Stimulated activated memory B cell treated with anti-CD40 and anti-IgM and Interleukin-4, amounts not matched to agents 10 μg/mL and 1 μg/mL and 100 μg/mL, for 72 hours (primary cell): ENCODE measurements around the gene CLCN6.
A peak's percentile ranks its signal among the peaks of the same experiment; 100 is the strongest.

Source experiments
- ATAC-seq: fragments of 150-1000 bp; cut with Tn5 transposase; 2 replicates; pipeline ENCODE4 v1.10.0; 2021
- H3K27ac Mint-ChIP-seq: one replicate; pipeline ENCODE4 v1.8.0; 2022; ENCODE audit warnings: mild to moderate bottlenecking, mixed read lengths
- H3K27me3 Mint-ChIP-seq: one replicate; pipeline ENCODE4 v1.8.0; 2022; ENCODE audit warnings: mixed read lengths
- H3K36me3 Mint-ChIP-seq: one replicate; pipeline ENCODE4 v1.8.0; 2022; ENCODE audit warnings: mixed read lengths
- H3K4me1 Mint-ChIP-seq: one replicate; pipeline ENCODE4 v1.8.0; 2022; ENCODE audit warnings: mixed read lengths
- H3K4me3 Mint-ChIP-seq: one replicate; pipeline ENCODE4 v1.8.0; 2022; ENCODE audit warnings: mild to moderate bottlenecking, moderate library complexity, mixed read lengths
- H3K9me3 Mint-ChIP-seq: one replicate; pipeline ENCODE4 v1.8.0; 2022; ENCODE audit warnings: mixed read lengths

The CLCN6 gene

DNA sequence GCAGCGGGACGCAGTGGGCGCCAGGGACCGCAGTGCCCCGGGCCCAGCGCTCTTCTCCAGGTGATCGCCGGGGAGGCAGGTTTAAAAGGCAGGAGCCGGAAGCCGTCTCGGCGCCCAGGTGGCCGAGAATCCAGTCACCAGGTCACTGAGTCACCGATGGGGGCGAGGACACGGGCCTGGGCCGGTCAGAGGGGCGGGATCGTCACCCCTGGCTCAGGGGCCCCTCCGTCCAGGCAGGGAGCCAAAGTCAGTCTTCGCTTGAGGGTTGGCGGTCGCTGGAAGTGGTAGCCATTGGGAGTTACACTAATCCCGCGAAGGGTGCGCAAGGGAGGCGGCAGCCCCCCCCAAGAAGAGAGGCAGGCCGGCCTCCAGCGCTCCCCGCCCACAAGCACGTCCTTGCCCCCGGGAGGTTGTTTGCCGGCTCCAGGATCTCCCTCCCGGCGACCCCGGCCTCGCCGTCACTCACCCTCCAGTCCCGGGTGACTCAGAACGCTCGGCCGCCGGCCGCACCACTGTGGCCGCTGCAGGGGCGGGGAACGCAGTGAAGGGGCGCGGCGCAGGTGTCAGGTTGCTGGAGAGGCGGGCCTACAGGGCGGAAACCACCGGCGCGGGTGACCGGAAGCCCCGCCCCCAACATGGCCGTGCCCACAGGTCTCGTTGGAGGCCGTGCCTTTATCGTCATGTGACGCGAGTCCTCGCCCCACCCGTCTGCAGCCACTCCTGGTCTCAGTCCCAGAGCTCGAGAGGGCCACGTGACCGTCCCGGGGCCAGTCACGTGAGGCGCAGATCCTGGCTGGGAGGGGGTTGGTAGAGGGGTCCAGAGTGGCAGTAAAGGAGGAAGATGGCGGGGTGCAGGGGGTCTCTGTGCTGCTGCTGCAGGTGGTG lies at the start of gene CLCN6, which contains the start of gene MTHFR:
TSS of gene CLCN6 (plus strand) at position 770 of the 885 bp plus-strand sequence. CDS start at position 842, 72 bp downstream.
TSS of gene MTHFR (minus strand) at position 543 of the 885 bp plus-strand sequence. CDS start 2,848 bp downstream, outside the sequence.
- Mint-ChIP-seq H3K27me3 (no peaks in the 10 kb centered on the region), H3K4me1 (peaks cover 66% of the 10 kb centered on the region)
- ATAC-seq = peak; percentile 94

GRCh38 chr1:11757047-11757446 lies 48.9 kb upstream of the CLCN6 start:
- Mint-ChIP-seq H3K36me3 (no peaks in the 10 kb centered on the region), H3K4me1 (no peaks in the 10 kb centered on the region), H3K27ac (no peak overlapping the region), H3K27me3 (peaks cover 52% of the 10 kb centered on the region), H3K4me3 (no peak overlapping the region), H3K9me3 (no peaks in the 10 kb centered on the region)
- no peak for ATAC-seq

More for the DNA sequence above, at the start of gene CLCN6, which contains the start of gene MTHFR:
- Mint-ChIP-seq H3K36me3 (peaks cover 57% of the 10 kb centered on the region), H3K4me3 (peak within 1 kb of the TSS; percentile 87), H3K27ac (peak within 1 kb of the TSS; percentile 92), H3K9me3 (no peaks in the 10 kb centered on the region)

DNA sequence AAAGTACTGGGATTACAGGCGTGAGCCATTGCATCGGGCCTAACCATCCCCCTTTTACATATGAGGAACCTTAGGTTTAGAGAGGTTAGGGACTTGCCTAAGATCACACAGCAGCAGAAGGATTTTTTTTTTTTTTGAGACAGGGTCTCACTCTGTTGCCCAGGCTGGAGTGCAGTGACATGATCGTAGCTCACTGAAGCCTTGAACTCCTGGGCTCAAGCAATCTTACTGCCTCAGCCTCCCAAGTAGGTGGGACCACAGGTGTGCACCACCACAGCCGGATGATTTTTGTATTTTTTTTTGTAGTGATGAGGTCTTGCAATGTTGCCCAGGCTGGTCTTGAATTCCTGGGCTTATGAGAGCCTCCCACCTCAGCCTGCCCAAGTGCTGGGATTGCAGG lies 46.2 kb upstream of the CLCN6 start:
- ATAC-seq = no peak
- Mint-ChIP-seq H3K4me3 (no peak overlapping the region), H3K36me3 (no peaks in the 10 kb centered on the region), H3K4me1 (no peaks in the 10 kb centered on the region), H3K9me3 (no peaks in the 10 kb centered on the region), H3K27ac (no peak overlapping the region), H3K27me3 (peaks cover 75% of the 10 kb centered on the region)

DNA sequence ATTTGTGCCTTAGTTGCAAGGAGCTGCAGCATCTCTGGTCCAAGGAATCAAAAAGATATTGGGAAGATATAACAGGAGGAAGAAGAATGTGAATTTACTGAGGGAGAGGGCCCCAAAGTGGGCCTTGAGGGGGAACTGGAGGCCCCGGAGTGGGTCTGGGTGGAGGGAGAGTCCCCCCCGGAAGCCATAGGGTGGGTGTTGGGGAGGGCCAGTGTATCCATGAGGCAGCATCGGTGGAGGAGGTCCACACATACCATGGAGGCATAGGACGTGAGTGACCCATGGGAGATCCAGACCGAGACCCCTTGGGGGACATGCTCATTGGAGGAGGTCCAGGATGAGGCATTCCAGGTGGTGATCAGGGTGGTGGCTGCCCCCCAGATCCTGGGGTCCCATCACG lies 44.7 kb upstream of the CLCN6 start:
- peaks cover 76% of the 10 kb centered on the region for H3K27me3 Mint-ChIP-seq
- H3K4me1 Mint-ChIP-seq = no peaks in the 10 kb centered on the region
- H3K9me3 Mint-ChIP-seq = no peaks in the 10 kb centered on the region
- H3K36me3 Mint-ChIP-seq = no peaks in the 10 kb centered on the region
- H3K27ac Mint-ChIP-seq = no peak overlapping the region
- ATAC-seq = no peak
- H3K4me3 Mint-ChIP-seq = no peak overlapping the region

DNA sequence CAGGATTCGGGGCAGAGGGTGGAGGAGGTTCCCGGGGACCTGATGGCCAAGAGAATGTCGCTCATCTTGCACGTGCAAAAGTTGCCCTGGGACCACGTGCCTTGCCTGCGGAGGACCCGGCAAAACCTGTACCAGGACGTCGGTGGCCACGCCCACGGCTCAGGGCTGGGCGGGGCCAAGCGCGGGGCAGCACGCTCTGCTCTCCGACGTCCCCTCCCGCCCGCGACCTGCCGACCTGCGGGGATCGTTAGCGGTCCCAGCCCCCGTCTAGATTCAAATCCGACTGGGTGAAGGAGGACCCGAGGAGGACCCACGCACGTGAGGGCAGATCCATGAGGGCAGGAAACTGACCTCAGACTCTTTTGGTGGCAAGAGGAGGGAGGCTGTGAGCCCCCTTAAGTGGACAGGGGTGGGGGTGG lies 44.0 kb upstream of the CLCN6 start, which contains the start of gene C1orf167:
TSS of gene C1orf167 (plus strand) at position 206 of the 419 bp plus-strand sequence. CDS start 2,208 bp downstream, outside the sequence.
- peaks cover 69% of the 10 kb centered on the region for H3K27me3 Mint-ChIP-seq
- H3K4me1 Mint-ChIP-seq = no peaks in the 10 kb centered on the region
- no peak within 1 kb of the TSS for H3K27ac Mint-ChIP-seq
- no peak for ATAC-seq
- H3K4me3 Mint-ChIP-seq = no peak within 1 kb of the TSS
- no peaks in the 10 kb centered on the region for H3K36me3 Mint-ChIP-seq
- H3K9me3 Mint-ChIP-seq = no peaks in the 10 kb centered on the region

DNA sequence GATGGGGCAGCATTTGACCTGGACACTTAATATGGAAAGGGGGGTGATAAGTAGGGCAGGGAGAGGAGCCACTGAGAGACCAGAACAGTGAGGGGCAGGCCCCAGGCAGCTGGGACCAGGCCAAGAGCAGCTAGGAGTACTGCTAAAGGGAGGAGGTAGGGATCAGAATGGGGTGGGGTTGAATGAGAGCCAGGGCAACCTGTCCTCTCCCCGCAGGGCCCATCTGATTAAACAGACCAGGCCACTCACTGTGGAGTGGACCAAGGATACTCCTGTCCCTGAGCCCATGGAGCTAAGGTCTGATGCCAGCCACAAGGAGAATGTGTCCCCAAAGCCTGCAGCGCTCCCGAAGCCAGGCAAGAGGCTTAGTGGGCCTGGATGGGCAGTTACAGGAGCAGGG lies 41.9 kb upstream of the CLCN6 start:
- ATAC-seq = no peak
- Mint-ChIP-seq H3K9me3 (no peaks in the 10 kb centered on the region), H3K27ac (no peak overlapping the region), H3K27me3 (peaks cover 55% of the 10 kb centered on the region), H3K4me3 (no peak overlapping the region), H3K4me1 (no peaks in the 10 kb centered on the region), H3K36me3 (no peaks in the 10 kb centered on the region)

GRCh38 chr1:11764519-11764918 lies 41.5 kb upstream of the CLCN6 start:
- Mint-ChIP-seq H3K9me3 (no peaks in the 10 kb centered on the region), H3K4me3 (no peak overlapping the region), H3K36me3 (no peaks in the 10 kb centered on the region), H3K27me3 (peaks cover 55% of the 10 kb centered on the region), H3K27ac (no peak overlapping the region), H3K4me1 (no peaks in the 10 kb centered on the region)
- no peak for ATAC-seq

GRCh38 chr1:11765661-11766428 lies 40.1 kb upstream of the CLCN6 start:
- no peak overlapping the region for H3K27ac Mint-ChIP-seq
- H3K27me3 Mint-ChIP-seq = peaks cover 44% of the 10 kb centered on the region
- no peaks in the 10 kb centered on the region for H3K4me1 Mint-ChIP-seq
- H3K4me3 Mint-ChIP-seq = no peak overlapping the region
- no peaks in the 10 kb centered on the region for H3K9me3 Mint-ChIP-seq
- peak; percentile 41 for ATAC-seq
- H3K36me3 Mint-ChIP-seq = no peaks in the 10 kb centered on the region

DNA sequence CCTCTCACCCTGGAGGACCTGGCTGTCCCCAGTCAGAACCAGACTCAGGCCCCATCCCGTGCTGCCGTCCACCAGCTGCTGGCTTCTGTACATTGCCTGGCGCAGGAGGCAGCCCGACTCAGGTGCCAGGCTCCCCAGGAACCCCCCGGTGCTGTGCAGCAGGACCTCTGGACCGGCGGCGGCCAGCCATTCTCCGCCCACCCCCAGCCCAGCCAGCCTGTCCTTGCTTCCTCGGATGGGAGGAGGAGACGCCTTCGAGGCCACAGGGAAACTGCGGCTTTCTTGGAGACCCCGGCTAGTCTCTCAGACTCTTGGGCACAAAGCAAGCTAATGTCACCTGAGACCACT lies 39.6 kb upstream of the CLCN6 start:
- H3K36me3 Mint-ChIP-seq = no peaks in the 10 kb centered on the region
- H3K9me3 Mint-ChIP-seq = no peaks in the 10 kb centered on the region
- no peak overlapping the region for H3K27ac Mint-ChIP-seq
- no peak for ATAC-seq
- H3K27me3 Mint-ChIP-seq = peaks cover 39% of the 10 kb centered on the region
- H3K4me1 Mint-ChIP-seq = no peaks in the 10 kb centered on the region
- no peak overlapping the region for H3K4me3 Mint-ChIP-seq

GRCh38 chr1:11767922-11768704 lies 37.9 kb upstream of the CLCN6 start:
- no peak overlapping the region for H3K27ac Mint-ChIP-seq
- ATAC-seq = no peak
- H3K9me3 Mint-ChIP-seq = no peaks in the 10 kb centered on the region
- no peaks in the 10 kb centered on the region for H3K36me3 Mint-ChIP-seq
- no peak overlapping the region for H3K4me3 Mint-ChIP-seq
- H3K27me3 Mint-ChIP-seq = peaks cover 22% of the 10 kb centered on the region
- peaks cover 7% of the 10 kb centered on the region for H3K4me1 Mint-ChIP-seq

GRCh38 chr1:11768821-11769220 lies 37.2 kb upstream of the CLCN6 start:
- Mint-ChIP-seq H3K9me3 (no peaks in the 10 kb centered on the region), H3K4me3 (no peak overlapping the region), H3K27me3 (peaks cover 15% of the 10 kb centered on the region), H3K36me3 (no peaks in the 10 kb centered on the region), H3K4me1 (peaks cover 7% of the 10 kb centered on the region), H3K27ac (no peak overlapping the region)
- no peak for ATAC-seq

- no peak for ATAC-seq
- no peaks in the 10 kb centered on the region for H3K36me3 Mint-ChIP-seq
- no peak overlapping the region for H3K27ac Mint-ChIP-seq
- H3K4me1 Mint-ChIP-seq = peaks cover 7% of the 10 kb centered on the region
- H3K4me3 Mint-ChIP-seq = no peak overlapping the region
- peaks cover 10% of the 10 kb centered on the region for H3K27me3 Mint-ChIP-seq
- H3K9me3 Mint-ChIP-seq = no peaks in the 10 kb centered on the region
Measured at GRCh38 chr1:11769274-11769673, 36.7 kb upstream of the CLCN6 start.

DNA sequence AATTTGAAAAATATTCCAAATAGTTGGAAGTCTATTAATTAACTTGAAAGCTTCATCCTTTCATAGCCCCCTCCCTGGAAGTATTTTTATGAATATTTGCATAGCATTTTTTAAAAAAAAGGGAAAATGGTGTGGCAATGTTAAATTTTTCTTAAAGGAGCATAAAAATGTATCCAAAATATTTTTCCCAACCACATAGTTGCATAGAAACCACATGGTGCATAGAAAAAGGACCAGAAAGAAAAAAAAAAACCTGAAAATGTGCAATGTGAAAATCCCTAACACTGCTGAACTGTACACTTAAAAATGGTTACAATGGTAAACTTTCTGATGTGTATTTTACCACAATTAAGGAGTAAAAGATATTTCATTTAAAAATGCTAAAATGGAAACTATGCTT lies 36.0 kb upstream of the CLCN6 start:
- Mint-ChIP-seq H3K9me3 (no peaks in the 10 kb centered on the region), H3K36me3 (no peaks in the 10 kb centered on the region), H3K4me1 (peaks cover 7% of the 10 kb centered on the region), H3K27ac (no peak overlapping the region), H3K4me3 (no peak overlapping the region), H3K27me3 (peaks cover 9% of the 10 kb centered on the region)
- ATAC-seq = no peak

- H3K27ac Mint-ChIP-seq = no peak overlapping the region
- no peaks in the 10 kb centered on the region for H3K36me3 Mint-ChIP-seq
- no peak overlapping the region for H3K4me3 Mint-ChIP-seq
- peaks cover 7% of the 10 kb centered on the region for H3K4me1 Mint-ChIP-seq
- no peaks in the 10 kb centered on the region for H3K9me3 Mint-ChIP-seq
- no peaks in the 10 kb centered on the region for H3K27me3 Mint-ChIP-seq
- no peak for ATAC-seq
Measured at GRCh38 chr1:11771481-11772043, 34.4 kb upstream of the CLCN6 start.

GRCh38 chr1:11772458-11772857 lies 33.5 kb upstream of the CLCN6 start:
- Mint-ChIP-seq H3K27me3 (no peaks in the 10 kb centered on the region), H3K4me3 (no peak overlapping the region), H3K9me3 (no peaks in the 10 kb centered on the region), H3K4me1 (peaks cover 7% of the 10 kb centered on the region), H3K36me3 (no peaks in the 10 kb centered on the region), H3K27ac (peak overlapping the region; percentile 32)
- no peak for ATAC-seq
